HG03095 (cell line): ENCODE measurements around the gene STIMATE.

Experiments
- ATAC-seq: cut with Tn5 transposase; IDR thresholded peaks from one replicate; pipeline ENCODE4 v1.9.1; 2021; ENCODE audit warnings: moderate library complexity; ENCODE audit not compliant: unreplicated experiment

STIMATE gene

GRCh38 chr3:52843108-52843865, 54.1 kb downstream of the STIMATE start:
- no peak for ATAC-seq

GRCh38 chr3:52842424-52842823, 54.9 kb downstream of the STIMATE start:
- ATAC-seq: no peak

- ATAC-seq: no peak
Observed at GRCh38 chr3:52841981-52842340, 55.4 kb downstream of the STIMATE start.

- ATAC-seq: no peak
Observed at GRCh38 chr3:52841211-52841980, 56.0 kb downstream of the STIMATE start.

GRCh38 chr3:52839892-52840545, 57.3 kb downstream of the STIMATE start:
- no peak for ATAC-seq

GRCh38 chr3:52839268-52839575, 58.1 kb downstream of the STIMATE start:
- no peak for ATAC-seq

GRCh38 chr3:52838561-52839267, 58.6 kb downstream of the STIMATE start:
- ATAC-seq: no peak

GRCh38 chr3:52836986-52837385, 60.4 kb downstream of the STIMATE start:
- ATAC-seq: no peak

- ATAC-seq: no peak
Observed at GRCh38 chr3:52836471-52836845, 60.9 kb downstream of the STIMATE start.

- ATAC-seq: no peak
Observed at GRCh38 chr3:52835766-52836470, 61.4 kb downstream of the STIMATE start.

GRCh38 chr3:52834871-52835501, 62.4 kb downstream of the STIMATE start, which contains the start of gene MUSTN1:
Gene MUSTN1 (minus strand): TSS chr3:52835019. CDS start chr3:52834948, 71 bp downstream.
- no peak for ATAC-seq

- ATAC-seq: no peak
Observed at GRCh38 chr3:52833202-52833601, 64.1 kb downstream of the STIMATE start.

GRCh38 chr3:52831500-52832301, 65.6 kb downstream of the STIMATE start:
- no peak for ATAC-seq

GRCh38 chr3:52830535-52831258, 66.7 kb downstream of the STIMATE start, which contains the start of gene ITIH4:
Gene ITIH4 (minus strand): TSS chr3:52830672. CDS start chr3:52830642, 30 bp downstream.
- no peak for ATAC-seq

GRCh38 chr3:52829906-52830463, 67.4 kb downstream of the STIMATE start:
- no peak for ATAC-seq

- ATAC-seq: no peak
Observed at GRCh38 chr3:52829482-52829881, 67.9 kb downstream of the STIMATE start.

- no peak for ATAC-seq
Observed at GRCh38 chr3:52827866-52828376, 69.4 kb downstream of the STIMATE start.

- no peak for ATAC-seq
Observed at GRCh38 chr3:52827441-52827840, 69.9 kb downstream of the STIMATE start.
